NB4 (cell line): Measurements from ENCODE around the gene FLNC.

ENCODE experiments used
- CTCF ChIP-seq: IDR thresholded peaks from one replicate; pipeline ENCODE4 v1.5.1; 2012; ENCODE audit warnings: low read depth, low read length
- MAX ChIP-seq: IDR thresholded peaks from 2 replicates; pipeline ENCODE4 v1.6.1; 2011; ENCODE audit warnings: low read depth, low read length
- MYC ChIP-seq: IDR thresholded peaks from 2 replicates; pipeline ENCODE4 v1.6.1; 2011; ENCODE audit warnings: low read depth, low read length
- POLR2A ChIP-seq: IDR thresholded peaks from 2 replicates; pipeline ENCODE4 v1.6.1; 2011; ENCODE audit warnings: mild to moderate bottlenecking; ENCODE audit not compliant: insufficient read length; ENCODE audit errors: extremely low read depth

- TF ChIP-seq CTCF (no peak), POLR2A (no peak), MAX (no peak), MYC (no peak)
Measured at GRCh38 chr7:128885370-128886187, 55.4 kb downstream of the FLNC start.
